ENCODE measurements around the gene SCAANT1. TPM values are rescaled to one million over a fixed set of nuclear protein-coding genes. Genes with fewer than 3 reads are reported as not detected.

Gene SCAANT1
- total RNA-seq, 1 donor from 2014 or later = not detected

GRCh38 chr3:63955036-63955650, 43.0 kb upstream of the SCAANT1 start:
- TF ChIP-seq, protein P1, sequence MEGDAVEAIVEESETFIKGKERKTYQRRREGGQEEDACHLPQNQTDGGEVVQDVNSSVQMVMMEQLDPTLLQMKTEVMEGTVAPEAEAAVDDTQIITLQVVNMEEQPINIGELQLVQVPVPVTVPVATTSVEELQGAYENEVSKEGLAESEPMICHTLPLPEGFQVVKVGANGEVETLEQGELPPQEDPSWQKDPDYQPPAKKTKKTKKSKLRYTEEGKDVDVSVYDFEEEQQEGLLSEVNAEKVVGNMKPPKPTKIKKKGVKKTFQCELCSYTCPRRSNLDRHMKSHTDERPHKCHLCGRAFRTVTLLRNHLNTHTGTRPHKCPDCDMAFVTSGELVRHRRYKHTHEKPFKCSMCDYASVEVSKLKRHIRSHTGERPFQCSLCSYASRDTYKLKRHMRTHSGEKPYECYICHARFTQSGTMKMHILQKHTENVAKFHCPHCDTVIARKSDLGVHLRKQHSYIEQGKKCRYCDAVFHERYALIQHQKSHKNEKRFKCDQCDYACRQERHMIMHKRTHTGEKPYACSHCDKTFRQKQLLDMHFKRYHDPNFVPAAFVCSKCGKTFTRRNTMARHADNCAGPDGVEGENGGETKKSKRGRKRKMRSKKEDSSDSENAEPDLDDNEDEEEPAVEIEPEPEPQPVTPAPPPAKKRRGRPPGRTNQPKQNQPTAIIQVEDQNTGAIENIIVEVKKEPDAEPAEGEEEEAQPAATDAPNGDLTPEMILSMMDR (conservative IDR thresholded peaks at IDR 0.05) = no peak
- Mint-ChIP-seq H3K27me3 (no peaks in the 10 kb centered on the region), H3K9me3 (no peaks in the 10 kb centered on the region), H3K36me3 (peaks cover 7% of the 10 kb centered on the region), H3K4me3 (peak overlapping the region; percentile 23), H3K27ac (peak overlapping the region; percentile 6), H3K4me1 (ENCODE audit: unreplicated experiment) (peaks cover 33% of the 10 kb centered on the region)
- DNase-seq (ENCODE audit: extremely low spot score, unreplicated experiment) = no peak

- Mint-ChIP-seq H3K9me3 (no peaks in the 10 kb centered on the region), H3K4me3 (no peak overlapping the region), H3K4me1 (ENCODE audit: unreplicated experiment) (peaks cover 34% of the 10 kb centered on the region), H3K36me3 (peaks cover 7% of the 10 kb centered on the region), H3K27ac (no peak overlapping the region), H3K27me3 (no peaks in the 10 kb centered on the region)
- TF ChIP-seq, protein P1 (conservative IDR thresholded peaks at IDR 0.05) = no peak
- DNase-seq (ENCODE audit: extremely low spot score, unreplicated experiment) = no peak
Measured at GRCh38 chr3:63954182-63954581, 42.0 kb upstream of the SCAANT1 start.

- Mint-ChIP-seq H3K27me3 (no peaks in the 10 kb centered on the region), H3K9me3 (no peaks in the 10 kb centered on the region), H3K4me1 (ENCODE audit: unreplicated experiment) (peaks cover 41% of the 10 kb centered on the region), H3K36me3 (peaks cover 19% of the 10 kb centered on the region), H3K27ac (no peak overlapping the region), H3K4me3 (no peak overlapping the region)
- no peak for DNase-seq (ENCODE audit: extremely low spot score, unreplicated experiment)
- TF ChIP-seq, protein P1 (conservative IDR thresholded peaks at IDR 0.05) = no peak
Measured at GRCh38 chr3:63952248-63952594, 40.0 kb upstream of the SCAANT1 start.

GRCh38 chr3:63951492-63952247, 39.5 kb upstream of the SCAANT1 start:
- H3K27me3 Mint-ChIP-seq = no peaks in the 10 kb centered on the region
- peaks cover 19% of the 10 kb centered on the region for H3K36me3 Mint-ChIP-seq
- peaks cover 37% of the 10 kb centered on the region for H3K4me1 Mint-ChIP-seq (ENCODE audit: unreplicated experiment)
- no peak for DNase-seq (ENCODE audit: extremely low spot score, unreplicated experiment)
- no peaks in the 10 kb centered on the region for H3K9me3 Mint-ChIP-seq
- H3K4me3 Mint-ChIP-seq = no peak overlapping the region
- TF ChIP-seq, protein P1 (conservative IDR thresholded peaks at IDR 0.05) = no peak
- no peak overlapping the region for H3K27ac Mint-ChIP-seq

DNA sequence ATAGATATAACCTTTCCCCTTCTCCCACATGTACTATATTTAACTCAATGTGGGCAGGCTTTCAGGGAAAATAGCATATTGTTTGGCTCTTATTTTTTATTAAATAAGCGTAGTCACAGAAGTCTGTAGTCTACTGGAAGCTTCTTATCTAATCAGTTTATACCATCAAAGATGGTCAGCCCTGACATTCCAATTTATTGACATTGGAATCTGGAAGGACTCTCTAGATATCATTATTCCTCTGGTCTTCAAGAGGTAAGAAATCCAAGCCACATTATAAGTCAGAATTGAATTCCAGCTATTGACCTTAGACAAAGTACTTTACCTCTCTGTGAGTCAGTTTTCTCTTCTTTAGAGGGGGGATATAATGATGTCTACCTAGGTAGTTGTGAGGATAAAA, 38.5 kb upstream of the SCAANT1 start:
- H3K36me3 Mint-ChIP-seq = peaks cover 23% of the 10 kb centered on the region
- TF ChIP-seq, protein P1 (conservative IDR thresholded peaks at IDR 0.05) = no peak
- no peak overlapping the region for H3K4me3 Mint-ChIP-seq
- no peaks in the 10 kb centered on the region for H3K9me3 Mint-ChIP-seq
- no peak overlapping the region for H3K27ac Mint-ChIP-seq
- peaks cover 38% of the 10 kb centered on the region for H3K4me1 Mint-ChIP-seq (ENCODE audit: unreplicated experiment)
- H3K27me3 Mint-ChIP-seq = no peaks in the 10 kb centered on the region
- DNase-seq (ENCODE audit: extremely low spot score, unreplicated experiment) = no peak

All from type B pancreatic cell (in vitro differentiated cells).